ENCODE results near the gene LTBP1. TPM values are rescaled to one million over a fixed set of nuclear protein-coding genes. Genes with fewer than 3 reads are reported as not detected.
"Not testable (repeated sequence)": the region's sequence is repeated elsewhere in the genome, so short reads cannot be mapped to it uniquely, and the experiment has no call there.

LTBP1 gene
- total RNA-seq, 1 donor from 2014 or later: 0.07 TPM

- intact Hi-C loops (cut with micrococcal nuclease): no loop called here
- peaks cover 17% of the 10 kb centered on the region for H3K9me3 Mint-ChIP-seq
- H3K36me3 Mint-ChIP-seq (ENCODE audit: low read depth): no peaks in the 10 kb centered on the region
- POLR2A ChIA-PET: no interaction called here
- H3K4me3 Mint-ChIP-seq: no peak overlapping the region
- peaks cover 15% of the 10 kb centered on the region for H3K27me3 Mint-ChIP-seq
- H3K27ac Mint-ChIP-seq: no peak overlapping the region
- TF ChIP-seq, protein P1, sequence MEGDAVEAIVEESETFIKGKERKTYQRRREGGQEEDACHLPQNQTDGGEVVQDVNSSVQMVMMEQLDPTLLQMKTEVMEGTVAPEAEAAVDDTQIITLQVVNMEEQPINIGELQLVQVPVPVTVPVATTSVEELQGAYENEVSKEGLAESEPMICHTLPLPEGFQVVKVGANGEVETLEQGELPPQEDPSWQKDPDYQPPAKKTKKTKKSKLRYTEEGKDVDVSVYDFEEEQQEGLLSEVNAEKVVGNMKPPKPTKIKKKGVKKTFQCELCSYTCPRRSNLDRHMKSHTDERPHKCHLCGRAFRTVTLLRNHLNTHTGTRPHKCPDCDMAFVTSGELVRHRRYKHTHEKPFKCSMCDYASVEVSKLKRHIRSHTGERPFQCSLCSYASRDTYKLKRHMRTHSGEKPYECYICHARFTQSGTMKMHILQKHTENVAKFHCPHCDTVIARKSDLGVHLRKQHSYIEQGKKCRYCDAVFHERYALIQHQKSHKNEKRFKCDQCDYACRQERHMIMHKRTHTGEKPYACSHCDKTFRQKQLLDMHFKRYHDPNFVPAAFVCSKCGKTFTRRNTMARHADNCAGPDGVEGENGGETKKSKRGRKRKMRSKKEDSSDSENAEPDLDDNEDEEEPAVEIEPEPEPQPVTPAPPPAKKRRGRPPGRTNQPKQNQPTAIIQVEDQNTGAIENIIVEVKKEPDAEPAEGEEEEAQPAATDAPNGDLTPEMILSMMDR (IDR thresholded peaks at IDR 0.05): no peak
- no peaks in the 10 kb centered on the region for H3K4me1 Mint-ChIP-seq
- DNase-seq (no peak), ATAC-seq (ENCODE audit: low read depth) (no peak)
- CTCF ChIA-PET: no interaction called here
These were observed 30.5 kb downstream of the LTBP1 start for GRCh38 chr2:32977228-32977758.

GRCh38 chr2:32981612-32982011 is 34.9 kb downstream of the LTBP1 start:
- ATAC-seq (ENCODE audit: low read depth): no peak
- Mint-ChIP-seq H3K27me3 (peaks cover 19% of the 10 kb centered on the region), H3K4me1 (no peaks in the 10 kb centered on the region), H3K9me3 (peaks cover 5% of the 10 kb centered on the region), H3K4me3 (no peak overlapping the region), H3K27ac (no peak overlapping the region), H3K36me3 (ENCODE audit: low read depth) (no peaks in the 10 kb centered on the region)
- TF ChIP-seq, protein P1 (IDR thresholded peaks at IDR 0.05): no peak
- intact Hi-C loops (cut with micrococcal nuclease): no loop called here
- ChIA-PET CTCF (no interaction called here), POLR2A (no interaction called here)
- no peak for DNase-seq

GRCh38 chr2:32983193-32983924 is 36.6 kb downstream of the LTBP1 start:
- CTCF ChIA-PET; H3K4me3 Mint-ChIP-seq; H3K4me1 Mint-ChIP-seq; POLR2A ChIA-PET; ATAC-seq (ENCODE audit: low read depth); intact Hi-C loops (cut with micrococcal nuclease); DNase-seq; H3K9me3 Mint-ChIP-seq; H3K36me3 Mint-ChIP-seq (ENCODE audit: low read depth); H3K27ac Mint-ChIP-seq: not testable (repeated sequence)
- peaks cover 17% of the 10 kb centered on the region for H3K27me3 Mint-ChIP-seq

DNA sequence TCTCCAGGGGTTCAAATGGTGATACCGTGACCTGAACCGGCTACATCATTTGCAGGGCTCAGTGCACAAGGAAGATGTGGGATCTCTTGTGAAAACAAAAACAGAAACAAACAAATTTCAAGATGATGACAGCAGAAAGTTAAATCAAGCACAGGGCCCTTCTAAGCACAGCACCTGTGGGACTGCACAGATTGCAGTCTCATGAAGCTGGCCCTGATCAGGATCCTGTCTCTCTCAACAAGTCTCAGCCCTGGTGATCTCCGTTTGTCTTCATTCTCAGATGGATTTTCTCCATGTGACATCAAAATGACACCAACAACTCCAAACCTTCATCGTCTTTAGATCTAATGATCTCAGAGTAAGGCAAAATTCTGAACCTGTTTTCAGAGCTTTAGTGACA is 39.7 kb downstream of the LTBP1 start:
- POLR2A ChIA-PET: no interaction called here

DNA sequence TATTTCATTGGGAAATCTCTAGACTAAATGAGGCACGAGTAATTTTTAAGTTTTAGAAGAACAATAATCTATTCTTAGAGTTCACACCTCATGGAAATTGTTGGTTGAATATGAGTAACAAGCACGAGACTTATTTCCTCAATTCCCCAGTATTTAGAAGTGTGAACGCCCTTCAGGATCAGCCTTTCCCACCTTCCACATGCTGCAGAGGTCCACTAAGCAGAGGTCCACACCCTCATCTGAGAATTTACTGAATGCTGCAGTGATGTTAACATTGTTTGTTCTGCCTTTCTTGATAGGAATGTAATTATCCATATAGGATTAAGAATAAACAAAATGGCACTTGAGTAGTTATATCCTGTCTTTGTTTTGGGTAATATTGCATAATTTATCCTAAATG is 41.8 kb downstream of the LTBP1 start:
- DNase-seq (no peak), ATAC-seq (ENCODE audit: low read depth) (no peak)
- ChIA-PET POLR2A (no interaction called here), CTCF (no interaction called here)
- Mint-ChIP-seq H3K4me3 (no peak overlapping the region), H3K27ac (no peak overlapping the region), H3K4me1 (no peaks in the 10 kb centered on the region), H3K9me3 (no peaks in the 10 kb centered on the region), H3K36me3 (ENCODE audit: low read depth) (no peaks in the 10 kb centered on the region), H3K27me3 (peaks cover 2% of the 10 kb centered on the region)
- intact Hi-C loops (cut with micrococcal nuclease): no loop called here
- TF ChIP-seq, protein P1 (IDR thresholded peaks at IDR 0.05): no peak

More for the DNA sequence above, 39.7 kb downstream of the LTBP1 start:
- H3K27me3 Mint-ChIP-seq: peaks cover 11% of the 10 kb centered on the region
- no peak overlapping the region for H3K4me3 Mint-ChIP-seq
- intact Hi-C loops (cut with micrococcal nuclease): no loop called here
- no peak overlapping the region for H3K27ac Mint-ChIP-seq
- CTCF ChIA-PET: no interaction called here
- H3K4me1 Mint-ChIP-seq: no peaks in the 10 kb centered on the region
- no peak for DNase-seq
- TF ChIP-seq, protein P1 (IDR thresholded peaks at IDR 0.05): no peak
- H3K9me3 Mint-ChIP-seq: peaks cover 5% of the 10 kb centered on the region
- ATAC-seq (ENCODE audit: low read depth): no peak
- no peaks in the 10 kb centered on the region for H3K36me3 Mint-ChIP-seq (ENCODE audit: low read depth)

Data from activated B cell treated with CpG ODN at 0.5 μM for 24 hours (primary cell).